ENCODE data around the gene FADS1.

The FADS1 gene

GRCh38 chr11:61827571-61828378, 11.0 kb upstream of the FADS1 start, which contains the start of gene FADS2:
Gene FADS2, plus strand, starts transcription at chr11:61828300. Its CDS starts 91 bp downstream, at chr11:61828391.
- in situ Hi-C loops (cut with MboI; ENCODE audit: low sequenced_read_pairs) = no loop called here

- in situ Hi-C loops (cut with MboI; ENCODE audit: low sequenced_read_pairs) = no loop called here
Observed at GRCh38 chr11:61826930-61827570, 10.2 kb upstream of the FADS1 start.

GRCh38 chr11:61820174-61820573, 3.4 kb upstream of the FADS1 start:
- in situ Hi-C loops (cut with MboI; ENCODE audit: low sequenced_read_pairs) = no loop called here

- in situ Hi-C loops (cut with MboI; ENCODE audit: low sequenced_read_pairs) = no loop called here
Observed at GRCh38 chr11:61817471-61818202, 834 bp upstream of the FADS1 start.

GRCh38 chr11:61815790-61816735, 740 bp downstream of the FADS1 start:
- in situ Hi-C loops (cut with MboI; ENCODE audit: low sequenced_read_pairs) = no loop called here

GRCh38 chr11:61814958-61815789, 1.6 kb downstream of the FADS1 start:
- in situ Hi-C loops (cut with MboI; ENCODE audit: low sequenced_read_pairs) = no loop called here

- in situ Hi-C loops (cut with MboI; ENCODE audit: low sequenced_read_pairs) = no loop called here
Observed at GRCh38 chr11:61814247-61814957, 2.4 kb downstream of the FADS1 start.

GRCh38 chr11:61812736-61813411, 3.9 kb downstream of the FADS1 start:
- in situ Hi-C loops (cut with MboI; ENCODE audit: low sequenced_read_pairs) = no loop called here

GRCh38 chr11:61811831-61812230, 5.0 kb downstream of the FADS1 start:
- in situ Hi-C loops (cut with MboI; ENCODE audit: low sequenced_read_pairs) = no loop called here

- in situ Hi-C loops (cut with MboI; ENCODE audit: low sequenced_read_pairs) = no loop called here
Observed at GRCh38 chr11:61810671-61811175, 6.1 kb downstream of the FADS1 start.

GRCh38 chr11:61806785-61807184, 10.0 kb downstream of the FADS1 start:
- in situ Hi-C loops (cut with MboI; ENCODE audit: low sequenced_read_pairs) = no loop called here

GRCh38 chr11:61805146-61805545, 11.7 kb downstream of the FADS1 start:
- in situ Hi-C loops (cut with MboI; ENCODE audit: low sequenced_read_pairs) = no loop called here

GRCh38 chr11:61803889-61804647, 12.7 kb downstream of the FADS1 start:
- in situ Hi-C loops (cut with MboI; ENCODE audit: low sequenced_read_pairs) = no loop called here

- in situ Hi-C loops (cut with MboI; ENCODE audit: low sequenced_read_pairs) = no loop called here
Observed at GRCh38 chr11:61802605-61803004, 14.2 kb downstream of the FADS1 start.

- in situ Hi-C loops (cut with MboI; ENCODE audit: low sequenced_read_pairs) = no loop called here
Observed at GRCh38 chr11:61800331-61801281, 16.2 kb downstream of the FADS1 start.

- in situ Hi-C loops (cut with MboI; ENCODE audit: low sequenced_read_pairs) = no loop called here
Observed at GRCh38 chr11:61799665-61800284, 17.0 kb downstream of the FADS1 start.
